Stimulated activated CD8-positive, alpha-beta memory T cell treated with anti-CD3 and anti-CD28 coated beads, Interleukin-7, amount 100 ng/mL, for 4 hours (primary cell): ENCODE measurements around the gene PALLD.

Experiments
- DNase-seq, 2 donors: peaks; one replicate each; pipeline ENCODE4 v3.0.0-alpha.2; 2020; ENCODE audit warnings: low read depth in 2 of 2

PALLD gene

DNA sequence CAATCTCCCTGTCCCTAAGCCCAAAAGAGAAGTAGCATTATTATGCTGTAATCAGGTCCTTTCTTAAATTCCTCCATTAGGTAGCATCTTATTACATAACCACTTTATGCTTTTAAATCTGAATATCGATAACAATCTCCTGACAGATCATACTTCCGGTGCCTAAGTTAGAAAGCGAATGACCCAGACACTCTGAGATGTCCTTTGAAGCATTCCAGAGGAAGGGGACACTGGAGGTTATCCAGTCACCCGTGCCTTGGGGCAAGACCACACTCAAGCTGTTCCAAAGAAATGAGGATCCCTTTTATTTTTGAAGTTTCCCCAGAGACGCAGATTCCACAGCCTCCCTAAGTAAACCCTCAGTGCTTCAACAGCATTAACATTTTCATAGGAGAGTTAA is 125.7 kb downstream of the PALLD start:
- DNase-seq = no peak

DNA sequence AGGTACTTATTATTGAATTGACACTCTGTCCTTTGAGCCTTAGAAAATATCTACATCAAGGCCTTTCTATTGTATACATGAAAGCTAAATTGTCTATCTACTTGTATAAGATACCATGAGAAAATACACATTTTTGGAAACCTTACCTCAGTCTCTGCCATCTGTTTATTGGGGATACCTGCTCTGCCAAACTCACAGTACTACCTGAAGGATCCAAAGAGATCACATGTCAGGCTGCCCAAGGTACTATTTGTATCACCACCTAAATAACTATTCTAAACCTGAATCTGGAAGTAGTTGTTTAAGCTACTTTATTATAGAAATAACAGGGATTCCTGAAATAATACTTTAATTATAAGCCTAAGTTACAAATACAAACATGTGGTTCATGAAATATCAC is 126.2 kb downstream of the PALLD start:
- no peak for DNase-seq

DNA sequence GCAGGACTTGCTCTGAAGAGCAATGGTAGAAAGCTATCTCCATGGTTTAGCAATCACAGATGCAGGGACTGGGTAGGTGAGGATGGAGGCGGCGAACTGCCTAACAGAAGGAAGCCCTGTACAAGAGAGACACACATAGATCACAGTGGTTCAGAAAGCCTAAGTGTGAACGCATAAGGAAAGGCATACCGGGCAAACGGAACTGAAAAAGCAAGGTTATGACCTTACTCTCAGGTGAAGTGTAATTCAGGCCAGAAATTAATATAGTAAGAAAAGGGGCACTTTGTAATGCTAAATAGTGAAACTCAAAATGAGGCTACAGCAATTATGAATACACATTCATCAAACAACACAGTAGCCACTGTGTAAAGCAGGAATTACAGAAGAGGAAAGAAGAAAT is 126.6 kb downstream of the PALLD start:
- no peak for DNase-seq

DNA sequence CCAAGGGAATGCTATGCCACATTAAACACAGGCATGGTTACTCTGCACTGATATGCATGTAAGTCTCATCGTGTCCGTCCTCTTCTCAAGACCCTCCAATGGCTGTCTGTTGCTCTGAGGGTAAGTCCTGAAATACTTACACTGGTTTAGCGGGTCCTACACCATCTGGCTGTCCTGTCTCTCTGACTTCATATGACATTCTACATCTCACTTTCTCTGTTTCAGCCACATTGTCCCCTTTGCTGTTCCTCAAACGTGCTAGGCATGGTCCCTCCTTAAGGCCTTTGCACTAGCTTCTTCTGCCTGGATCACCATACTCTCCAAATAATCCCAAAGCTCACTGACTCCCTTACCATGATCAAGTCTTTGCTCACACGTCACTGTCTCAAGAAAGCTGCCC is 131.4 kb downstream of the PALLD start:
- DNase-seq = no peak

DNA sequence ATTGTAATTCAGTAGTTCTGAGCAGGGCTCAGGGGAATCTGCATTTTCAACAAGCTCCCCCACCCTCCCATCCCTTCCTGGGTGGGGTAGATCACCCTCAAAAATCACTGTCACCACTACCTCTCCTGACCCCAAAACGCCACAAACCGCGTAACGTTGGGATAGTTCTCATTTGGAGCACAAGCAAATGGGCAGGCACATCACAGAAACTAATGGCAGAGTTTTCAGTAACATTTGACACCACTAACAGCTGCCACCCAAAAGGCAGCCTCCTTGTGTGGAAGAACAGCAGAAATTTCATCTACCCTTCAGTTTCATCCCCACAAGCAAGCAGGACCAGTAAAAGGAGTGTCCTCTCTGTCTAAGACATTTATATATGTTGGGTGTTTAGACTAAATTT is 132.7 kb downstream of the PALLD start:
- DNase-seq = no peak

DNA sequence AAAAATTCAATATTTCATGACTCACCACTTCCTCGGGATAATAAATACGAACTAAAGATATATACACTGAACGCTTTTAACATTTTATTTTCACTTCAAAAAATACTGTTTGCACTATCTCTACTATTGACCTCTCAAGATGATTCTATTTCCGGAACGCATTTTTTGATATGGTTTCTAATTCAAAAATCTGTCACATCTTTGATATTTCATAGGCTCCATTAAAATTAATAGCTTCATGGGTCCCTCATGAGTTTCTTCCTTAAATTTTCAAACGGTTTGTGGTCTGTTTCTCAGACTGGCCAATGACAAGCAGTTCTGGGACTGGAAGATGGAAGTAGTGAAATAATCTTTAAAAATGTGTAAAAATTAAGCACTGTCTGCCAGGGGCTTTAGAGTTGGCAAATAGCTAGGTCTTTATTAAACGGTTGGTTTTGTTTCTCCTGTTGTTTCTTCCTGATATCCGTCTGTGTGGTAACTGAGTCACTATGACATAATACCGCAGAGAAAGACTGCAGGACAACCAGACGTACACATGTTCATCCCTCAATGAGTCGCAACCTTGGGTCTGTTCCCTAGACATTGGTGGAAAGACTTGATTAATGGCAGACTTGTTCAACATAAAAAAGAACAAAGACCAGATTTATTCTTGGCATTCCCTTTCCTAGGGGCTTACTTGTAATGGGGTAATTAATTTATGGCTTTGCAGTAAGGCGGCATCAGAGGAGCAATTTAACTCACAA is 133.8 kb downstream of the PALLD start:
- no peak for DNase-seq

DNA sequence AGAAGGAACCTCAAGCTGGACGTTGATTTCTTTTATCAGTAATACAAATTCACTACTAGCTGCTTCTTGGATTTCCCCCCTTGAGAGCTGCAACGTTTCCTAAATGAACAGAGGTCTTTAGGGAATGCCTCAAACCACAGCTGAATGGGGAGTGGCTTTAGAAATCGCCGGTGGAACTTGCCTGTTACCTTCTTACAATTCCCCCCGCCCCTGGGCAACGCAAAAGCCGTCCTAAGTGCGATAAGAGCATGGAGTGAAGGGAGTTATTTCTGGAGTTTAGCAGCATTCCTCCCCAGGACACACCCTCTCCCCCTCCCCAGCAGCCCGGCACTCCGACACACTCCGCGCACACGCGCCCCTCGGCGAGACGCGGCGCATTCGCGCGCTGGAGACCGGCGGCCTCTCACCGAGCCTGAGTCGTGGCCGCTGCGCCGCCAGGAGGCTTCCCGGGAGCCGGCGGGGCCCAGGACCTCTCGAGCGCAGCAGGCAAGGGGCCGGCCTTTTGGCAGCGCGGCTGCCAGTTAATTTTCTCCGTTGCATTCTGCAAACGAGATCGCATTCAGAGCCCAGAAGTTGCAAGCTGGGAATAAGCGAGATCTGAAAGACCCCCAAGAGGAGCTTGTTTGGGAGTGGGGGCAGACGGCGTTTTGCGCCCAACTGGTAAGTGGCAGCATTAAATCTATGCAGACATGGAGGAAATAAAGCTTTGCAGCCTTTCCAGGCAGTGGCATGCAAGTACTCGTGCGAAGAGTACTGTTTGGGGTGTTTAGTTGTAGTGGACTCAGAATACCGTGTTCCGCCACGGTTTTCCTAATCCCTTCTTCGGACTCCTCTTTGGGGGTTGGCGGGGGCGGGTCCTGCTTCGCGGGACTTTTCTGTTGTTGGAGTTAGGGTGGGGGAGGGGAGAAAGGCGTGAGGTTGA is 134.7 kb downstream of the PALLD start:
- DNase-seq = no peak

DNA sequence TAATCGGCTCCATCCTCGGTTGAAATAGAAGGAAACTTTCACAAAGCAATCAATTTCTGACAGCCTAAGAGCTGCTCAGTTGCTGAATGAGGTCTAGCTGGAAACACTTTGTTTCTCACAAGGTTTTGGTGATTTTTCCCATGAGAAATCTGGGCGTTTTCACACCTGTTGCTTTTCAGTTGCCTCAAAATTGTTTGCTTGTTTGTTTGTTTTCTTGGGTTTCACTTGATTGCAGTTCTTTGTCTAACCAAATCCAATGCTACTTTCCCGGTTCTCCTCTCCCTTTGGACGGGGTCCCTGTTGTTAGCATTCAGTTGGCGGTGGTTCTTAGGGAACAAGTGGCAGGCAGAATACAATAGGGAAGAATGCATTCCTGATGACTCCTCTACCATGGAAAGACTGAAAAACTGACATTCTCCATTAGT is 135.5 kb downstream of the PALLD start:
- no peak for DNase-seq

DNA sequence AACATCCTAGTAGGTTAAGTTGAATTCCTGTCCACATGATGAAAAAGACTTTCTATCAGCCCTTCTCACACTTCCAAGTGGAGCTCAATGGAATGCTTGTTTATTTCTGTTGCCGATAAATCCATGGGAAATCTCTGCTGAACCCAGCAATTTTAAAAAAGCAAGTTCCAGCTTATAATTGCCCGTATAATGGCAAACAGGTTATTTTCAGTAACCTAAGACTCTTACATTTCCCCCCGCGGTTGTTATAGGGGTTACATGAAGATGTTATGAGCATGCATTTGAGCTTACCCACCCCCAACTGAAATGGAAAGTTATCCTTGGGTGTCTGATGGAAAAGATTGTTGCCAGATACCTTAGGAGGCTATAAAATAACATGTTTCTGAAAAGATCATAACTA is 136.2 kb downstream of the PALLD start:
- no peak for DNase-seq

DNA sequence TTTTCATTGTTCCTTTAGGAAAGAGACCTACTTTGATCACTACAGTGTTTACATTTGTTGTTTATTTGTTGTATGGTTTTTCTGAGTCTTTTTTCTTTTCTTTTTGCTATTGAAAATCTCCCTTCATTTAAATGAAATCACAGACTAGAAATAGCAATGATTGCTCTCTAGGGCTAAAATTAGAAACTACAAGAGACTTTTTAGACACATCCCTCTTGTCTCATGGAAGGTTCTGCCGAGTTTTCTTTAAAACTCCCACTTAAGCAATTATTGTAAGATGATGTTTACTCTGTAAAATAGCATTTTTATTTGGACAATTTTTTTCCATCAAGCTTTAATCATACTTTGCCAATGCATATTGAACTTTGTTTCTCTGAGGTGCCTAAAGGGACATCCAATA is 136.6 kb downstream of the PALLD start:
- no peak for DNase-seq

DNA sequence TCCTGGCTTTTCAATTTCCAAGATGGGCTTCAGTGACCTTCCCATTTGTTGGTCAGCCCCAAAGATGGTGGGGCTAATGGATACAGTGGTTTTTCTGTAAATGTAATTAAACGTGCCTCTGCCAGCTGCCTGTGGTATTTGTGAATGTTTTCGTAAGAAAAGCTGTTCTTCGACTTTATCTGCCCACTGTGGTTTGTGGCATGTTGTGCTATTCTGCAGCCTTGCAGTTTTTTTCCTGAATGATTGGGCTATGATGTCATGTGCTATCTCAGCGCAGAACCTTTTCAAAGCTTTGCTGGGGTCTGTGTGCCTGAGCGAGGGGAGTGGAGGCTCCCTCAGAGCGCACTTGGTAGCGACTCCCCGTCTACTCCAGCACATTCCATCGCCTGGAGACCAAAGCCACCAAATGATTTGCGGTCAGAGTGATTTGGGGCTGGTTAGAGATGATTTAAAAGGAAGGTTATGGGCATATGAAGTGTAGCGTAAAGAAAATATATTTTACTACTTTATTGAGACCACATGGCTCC is 137.5 kb downstream of the PALLD start:
- no peak for DNase-seq

DNA sequence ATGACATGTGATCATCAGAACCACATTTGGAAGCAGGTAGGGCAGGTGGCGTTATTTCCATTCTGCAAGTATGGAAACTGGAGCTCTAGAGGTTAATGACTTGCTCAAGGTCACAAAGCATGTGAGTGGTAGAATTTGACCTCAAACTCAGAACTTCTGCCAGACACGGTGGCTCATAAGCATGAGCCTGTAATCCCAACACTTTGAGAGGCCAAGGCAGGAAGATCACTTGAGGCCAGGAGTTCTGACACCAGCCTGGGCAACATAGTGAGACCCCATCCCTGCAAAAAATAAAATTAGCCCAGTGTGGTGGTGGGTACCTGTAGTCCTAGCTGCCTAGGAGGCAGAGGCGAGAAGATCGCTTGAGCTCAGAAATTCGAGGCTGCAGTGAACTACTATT is 139.2 kb downstream of the PALLD start:
- no peak for DNase-seq

DNA sequence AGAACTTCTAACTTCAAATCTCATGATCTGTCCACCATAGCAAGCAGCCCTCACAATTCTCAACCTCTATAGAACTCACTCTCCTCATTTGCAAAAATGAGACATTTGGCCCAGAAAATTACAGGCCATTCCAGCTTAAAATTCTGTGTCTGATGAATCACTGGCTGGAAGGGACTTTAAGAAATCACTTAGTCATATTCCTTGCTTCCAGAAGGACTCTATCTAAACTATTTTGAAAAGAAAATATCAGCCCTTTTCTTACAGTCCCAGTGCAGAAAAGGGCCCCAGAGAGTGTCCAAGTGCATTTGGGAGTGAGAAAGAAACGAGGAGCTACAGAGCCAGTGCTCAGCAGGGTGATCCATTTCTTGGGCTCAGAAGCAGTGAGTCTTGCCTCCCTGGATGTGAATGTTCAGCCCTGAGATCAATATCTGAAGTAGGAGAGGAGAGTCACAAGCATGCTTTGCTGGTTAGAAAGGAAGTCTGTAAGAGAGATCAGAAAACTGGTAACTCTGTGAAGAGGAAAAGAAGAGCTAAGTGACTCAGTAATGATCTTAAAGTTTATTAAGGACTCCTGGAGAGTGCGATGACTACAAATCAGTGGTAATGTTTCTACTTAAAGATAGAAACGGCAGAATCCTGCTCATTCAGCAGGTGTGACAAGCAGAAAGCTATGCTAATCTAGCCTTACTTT is 139.8 kb downstream of the PALLD start:
- no peak for DNase-seq

DNA sequence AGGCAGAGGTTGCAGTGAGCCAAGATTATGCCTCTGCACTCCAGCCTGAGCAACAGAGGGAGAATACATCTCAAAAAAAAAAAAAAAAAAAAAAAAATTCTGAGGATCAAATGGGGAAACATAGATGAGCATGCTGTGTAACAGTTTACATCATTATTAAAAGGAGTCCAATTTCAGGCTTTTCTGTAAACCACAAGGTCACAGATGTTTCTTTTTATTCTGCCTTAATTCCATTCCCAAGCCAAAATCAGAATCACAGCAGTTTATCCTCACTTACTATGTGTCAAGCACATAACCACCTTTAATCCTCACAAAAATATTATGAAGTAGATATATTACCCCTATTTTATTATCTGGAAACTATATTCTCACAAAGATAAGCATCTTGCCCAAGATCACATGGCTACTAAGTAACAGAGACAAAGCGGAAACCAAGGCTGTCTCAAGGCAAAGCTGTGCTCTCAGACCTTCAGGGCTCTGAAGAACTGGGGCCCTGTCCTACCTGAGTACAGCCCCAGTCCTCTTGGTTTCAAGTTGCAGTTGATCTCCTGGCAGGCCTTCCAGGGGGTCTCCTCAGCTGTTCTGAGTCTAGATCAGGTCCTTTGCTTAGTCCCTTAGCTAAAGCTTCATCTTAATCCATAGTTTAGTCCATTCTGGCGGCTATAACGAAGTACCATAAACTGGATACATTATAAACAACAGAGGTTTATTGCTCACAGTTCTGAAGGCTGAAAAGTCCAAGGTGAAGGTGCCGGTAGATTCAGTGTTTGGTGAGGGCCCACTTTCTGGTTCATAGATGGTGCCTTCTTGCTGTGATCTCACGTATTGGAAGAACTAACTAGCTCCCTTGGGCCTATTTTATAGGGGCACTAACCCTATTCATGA is 141.3 kb downstream of the PALLD start:
- DNase-seq = no peak

DNA sequence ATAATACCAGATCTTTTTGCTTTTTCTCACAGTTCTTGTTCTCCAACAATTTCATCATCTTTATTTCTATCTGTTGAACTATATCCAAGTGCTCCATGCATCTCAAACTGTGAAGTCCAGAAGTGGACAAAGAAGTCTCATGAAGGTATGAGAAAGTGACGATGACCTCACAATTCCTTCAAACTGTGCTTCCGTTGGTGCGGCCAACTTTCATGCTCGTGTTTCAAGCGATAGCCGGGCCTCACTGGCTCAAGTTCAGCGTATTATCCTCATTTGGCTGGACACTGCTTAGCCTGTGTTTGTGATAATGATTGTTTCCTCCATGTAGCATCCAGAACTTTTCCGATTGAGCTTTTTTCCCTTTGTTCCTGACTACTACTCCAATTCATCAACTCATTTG is 143.1 kb downstream of the PALLD start:
- DNase-seq = no peak

DNA sequence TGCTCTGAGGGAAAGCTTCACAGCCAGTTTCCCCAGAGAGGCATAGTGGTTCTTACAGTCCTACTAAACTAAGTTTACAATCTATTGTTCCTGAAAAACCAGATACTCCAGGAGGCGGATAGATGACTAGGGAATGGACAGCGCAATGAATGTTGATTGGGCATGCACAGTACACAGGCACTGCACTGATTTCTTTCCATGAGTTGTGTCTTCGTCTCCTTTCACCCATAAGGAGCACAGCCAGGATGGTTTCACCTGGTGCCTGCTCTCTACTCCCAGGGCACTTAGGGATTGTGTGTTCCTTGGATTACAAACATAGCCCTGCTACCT is 144.9 kb downstream of the PALLD start:
- no peak for DNase-seq

DNA sequence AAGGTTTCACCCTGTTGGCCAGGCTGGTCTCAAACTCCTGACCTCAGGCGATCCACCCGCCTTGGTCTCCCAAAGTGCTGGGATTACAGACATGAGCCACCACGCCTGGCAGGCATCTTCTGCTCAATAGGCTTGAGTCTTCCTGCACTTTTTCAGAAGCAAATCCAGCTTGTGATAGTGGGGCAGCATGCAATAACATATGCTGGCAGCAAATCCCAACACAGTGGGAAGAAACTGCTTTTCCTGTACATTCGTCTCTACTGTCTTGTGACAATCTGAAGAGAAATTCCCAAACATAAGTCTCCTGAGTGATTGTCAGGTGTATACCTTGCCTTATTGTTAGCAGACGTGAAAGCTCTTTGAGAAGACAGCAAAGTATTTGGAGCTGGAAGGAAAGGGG is 145.7 kb downstream of the PALLD start:
- no peak for DNase-seq

DNA sequence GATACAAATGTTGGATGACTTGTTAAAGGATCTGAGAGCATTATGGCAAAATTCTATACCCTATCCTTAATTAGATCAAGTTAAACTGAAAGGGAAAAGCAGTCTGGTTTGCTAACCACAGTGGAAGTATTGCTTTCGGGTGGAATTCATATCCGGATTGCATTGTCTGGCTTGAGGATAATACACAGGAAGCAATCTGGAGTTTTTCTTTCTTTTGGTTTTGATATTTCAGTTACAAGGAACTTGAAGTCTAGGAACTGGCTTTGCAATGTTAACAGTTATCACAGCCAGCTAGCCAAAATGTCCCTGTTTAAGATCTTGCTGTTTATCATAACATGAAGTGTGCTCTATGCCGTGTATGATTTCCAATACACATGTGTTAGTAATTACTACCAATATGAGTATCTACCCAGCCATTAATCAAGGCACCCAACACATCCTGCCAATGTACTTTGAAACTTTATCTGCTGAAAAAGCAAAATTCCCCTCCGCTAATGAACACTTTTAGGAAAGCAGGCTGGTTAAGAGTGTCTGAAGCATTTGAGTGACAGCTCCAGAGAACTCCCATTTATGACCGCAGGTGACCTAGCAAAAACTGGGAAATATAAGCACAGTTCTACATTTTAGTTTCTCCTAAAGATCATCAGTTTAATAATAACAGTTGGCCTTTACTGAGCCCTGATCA is 146.4 kb downstream of the PALLD start:
- no peak for DNase-seq

DNA sequence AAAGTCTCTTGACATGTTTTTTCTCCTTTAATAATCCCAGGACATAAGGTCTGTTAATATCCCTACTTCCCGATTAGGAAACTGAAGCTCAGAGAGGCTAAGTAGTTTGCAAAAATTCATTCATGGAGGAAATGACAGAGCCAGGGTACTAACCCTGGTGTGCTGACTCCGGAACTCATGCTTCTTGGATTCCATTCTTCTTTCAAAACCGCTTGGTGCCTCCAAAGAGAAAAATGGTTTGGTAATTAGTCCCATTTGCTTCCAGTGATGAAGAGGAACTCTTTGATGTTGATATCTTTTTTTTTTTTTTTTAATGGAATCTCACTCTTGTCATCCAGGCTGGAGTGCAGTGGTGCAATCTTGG is 146.9 kb downstream of the PALLD start:
- DNase-seq = no peak

DNA sequence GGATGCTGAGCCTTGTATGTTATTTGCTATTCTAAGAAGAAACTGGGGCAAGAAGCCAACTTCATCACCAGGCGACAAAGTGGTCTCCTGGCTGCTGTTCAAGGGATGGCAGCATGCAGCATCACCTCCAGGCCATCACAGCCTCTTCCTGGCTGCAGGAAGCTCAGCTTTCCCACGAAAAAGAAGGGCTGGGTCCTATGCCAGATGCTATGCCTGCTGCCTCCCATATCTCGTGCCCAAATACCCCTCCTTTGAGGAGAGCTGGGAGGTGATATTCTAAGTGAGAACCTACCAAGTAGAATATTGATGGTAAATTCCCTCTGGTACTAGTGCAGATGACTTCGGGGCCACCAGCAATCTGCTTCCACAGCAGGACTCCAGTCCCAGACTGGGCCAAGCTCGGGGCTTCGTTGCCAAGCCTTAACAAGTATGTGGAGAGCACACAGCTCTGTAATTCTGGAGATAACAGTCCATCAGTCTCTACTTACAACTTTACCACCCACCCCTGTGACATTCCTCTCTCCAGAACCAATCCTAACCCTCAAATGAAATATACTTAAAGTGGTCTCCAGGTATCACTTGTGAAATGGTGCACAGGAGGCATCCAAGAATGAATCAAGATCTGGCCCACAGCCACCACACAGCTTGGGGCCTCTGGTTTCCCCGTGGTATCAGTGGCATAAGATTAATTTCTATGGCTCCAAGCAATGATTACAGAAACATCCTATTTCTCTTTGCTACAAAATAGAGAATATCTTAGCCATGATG is 149.3 kb downstream of the PALLD start:
- no peak for DNase-seq
